Inflammatory macrophage (primary cell): Measurements from ENCODE around the gene EFHD2.
"Not testable (repeated sequence)": the region's sequence is repeated elsewhere in the genome, so short reads cannot be mapped to it uniquely, and the experiment has no call there.

Experiments
- DNase-seq, 2 donors: peaks; one replicate each; pipeline ENCODE4 v3.0.0-alpha.2; 2020 to 2022
- total RNA-seq, 18 experiments: gene quantifications; one replicate each; lab custom pipeline; 2026; ENCODE audit warnings: mixed read lengths in 6 of 18, inconsistent platforms in 2 of 18; lab: John Stamatoyannopoulos, UW

Gene EFHD2
- 102 to 327 (median 188) reads per million in 18 experiments for total RNA-seq

DNA sequence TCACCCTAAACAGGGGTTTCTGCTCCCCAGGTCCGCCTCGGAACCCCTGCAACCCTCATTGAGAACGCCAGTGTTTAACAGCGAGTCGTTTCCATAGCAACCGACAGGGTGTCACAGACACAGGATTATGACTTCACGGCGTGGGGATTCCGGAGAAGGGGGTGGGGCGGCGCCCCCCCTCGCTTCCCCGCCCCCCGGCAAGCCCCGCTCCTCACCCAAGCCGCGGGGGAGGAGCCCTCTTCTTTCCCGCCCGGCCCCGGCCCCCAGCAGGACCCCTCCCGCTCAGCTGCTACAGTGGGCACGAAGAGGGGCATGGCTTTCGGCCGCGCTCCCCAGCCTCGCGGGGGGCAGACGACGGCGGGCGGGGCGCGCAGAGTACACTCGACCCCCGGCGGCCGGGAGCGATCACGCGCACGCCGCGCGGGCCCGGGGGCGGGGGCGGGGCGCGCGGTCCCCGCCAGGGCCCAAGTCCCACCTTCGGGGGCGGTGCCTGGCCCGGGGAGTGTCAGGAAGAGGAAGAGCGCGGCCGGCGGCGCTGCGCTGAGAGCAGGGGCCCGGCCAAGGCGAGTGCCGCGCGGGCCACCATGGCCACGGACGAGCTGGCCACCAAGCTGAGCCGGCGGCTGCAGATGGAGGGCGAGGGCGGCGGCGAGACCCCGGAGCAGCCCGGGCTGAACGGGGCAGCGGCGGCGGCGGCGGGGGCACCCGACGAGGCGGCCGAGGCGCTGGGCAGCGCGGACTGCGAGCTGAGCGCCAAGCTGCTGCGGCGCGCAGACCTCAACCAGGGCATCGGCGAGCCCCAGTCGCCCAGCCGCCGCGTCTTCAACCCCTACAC is at the start of gene EFHD2:
Gene EFHD2, plus strand, starts transcription at position 501 of the 835 bp plus-strand sequence. Its CDS starts 84 bp downstream, at position 585.
- DNase-seq: peak; percentile 76 to 92

GRCh38 chr1:15360700-15361099 is 49.0 kb upstream of the EFHD2 start:
- DNase-seq: no peak

- DNase-seq: no peak
These were observed 47.5 kb upstream of the EFHD2 start for GRCh38 chr1:15362096-15362736.

DNA sequence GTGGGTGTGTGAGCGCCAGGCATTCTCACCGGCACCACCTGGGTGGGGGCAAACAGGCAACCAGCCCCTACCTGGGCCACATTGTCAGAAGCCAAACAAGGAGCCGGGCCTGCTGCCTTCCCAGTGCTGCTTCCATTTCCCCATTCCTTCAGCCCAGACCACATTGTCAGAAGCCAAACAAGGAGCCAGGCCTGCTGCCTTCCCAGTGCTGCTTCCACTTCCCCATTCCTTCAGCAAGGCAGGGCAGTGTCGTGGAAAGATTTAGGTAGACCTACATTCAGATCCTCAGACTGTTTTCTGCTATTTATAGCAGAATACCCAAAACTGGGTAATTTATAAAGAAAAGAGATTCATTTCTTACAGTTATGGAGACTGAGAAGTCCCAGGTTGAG is 47.0 kb upstream of the EFHD2 start:
- peak; percentile 8 to 34 for DNase-seq

GRCh38 chr1:15364740-15365139 is 44.9 kb upstream of the EFHD2 start:
- DNase-seq: no peak

- no peak for DNase-seq
These were observed 40.8 kb upstream of the EFHD2 start for GRCh38 chr1:15368888-15369287.

- DNase-seq: no peak
These were observed 39.4 kb upstream of the EFHD2 start for GRCh38 chr1:15370268-15370667.

- no peak for DNase-seq
These were observed 38.7 kb upstream of the EFHD2 start for GRCh38 chr1:15370781-15371520.

GRCh38 chr1:15371610-15372545 is 37.8 kb upstream of the EFHD2 start:
- no peak for DNase-seq

DNA sequence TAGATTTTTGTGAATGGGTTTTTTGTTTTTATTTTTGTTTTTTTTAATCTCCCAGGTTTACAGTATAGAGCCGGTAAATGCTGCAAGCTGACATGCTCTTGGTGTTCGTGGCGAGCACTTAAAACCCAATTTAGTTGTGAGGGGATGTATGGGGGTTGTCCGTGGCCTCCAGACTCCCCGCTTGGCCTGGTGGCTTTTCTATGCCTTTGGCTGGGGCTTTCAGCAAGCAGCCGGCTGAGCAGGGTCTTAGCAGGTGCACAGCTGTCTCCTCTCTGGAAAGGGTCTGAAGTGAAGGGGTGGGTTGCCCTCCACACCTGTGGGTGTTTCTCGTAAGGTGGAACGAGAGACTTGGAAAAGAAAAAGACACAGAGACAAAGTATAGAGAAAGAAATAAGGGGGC is 31.0 kb upstream of the EFHD2 start:
- no peak for DNase-seq

GRCh38 chr1:15379151-15379550 is 30.5 kb upstream of the EFHD2 start:
- DNase-seq: not testable (repeated sequence)

GRCh38 chr1:15380601-15381508 is 28.8 kb upstream of the EFHD2 start:
- no peak for DNase-seq

- DNase-seq: no peak
These were observed 27.9 kb upstream of the EFHD2 start for GRCh38 chr1:15381805-15382204.

DNA sequence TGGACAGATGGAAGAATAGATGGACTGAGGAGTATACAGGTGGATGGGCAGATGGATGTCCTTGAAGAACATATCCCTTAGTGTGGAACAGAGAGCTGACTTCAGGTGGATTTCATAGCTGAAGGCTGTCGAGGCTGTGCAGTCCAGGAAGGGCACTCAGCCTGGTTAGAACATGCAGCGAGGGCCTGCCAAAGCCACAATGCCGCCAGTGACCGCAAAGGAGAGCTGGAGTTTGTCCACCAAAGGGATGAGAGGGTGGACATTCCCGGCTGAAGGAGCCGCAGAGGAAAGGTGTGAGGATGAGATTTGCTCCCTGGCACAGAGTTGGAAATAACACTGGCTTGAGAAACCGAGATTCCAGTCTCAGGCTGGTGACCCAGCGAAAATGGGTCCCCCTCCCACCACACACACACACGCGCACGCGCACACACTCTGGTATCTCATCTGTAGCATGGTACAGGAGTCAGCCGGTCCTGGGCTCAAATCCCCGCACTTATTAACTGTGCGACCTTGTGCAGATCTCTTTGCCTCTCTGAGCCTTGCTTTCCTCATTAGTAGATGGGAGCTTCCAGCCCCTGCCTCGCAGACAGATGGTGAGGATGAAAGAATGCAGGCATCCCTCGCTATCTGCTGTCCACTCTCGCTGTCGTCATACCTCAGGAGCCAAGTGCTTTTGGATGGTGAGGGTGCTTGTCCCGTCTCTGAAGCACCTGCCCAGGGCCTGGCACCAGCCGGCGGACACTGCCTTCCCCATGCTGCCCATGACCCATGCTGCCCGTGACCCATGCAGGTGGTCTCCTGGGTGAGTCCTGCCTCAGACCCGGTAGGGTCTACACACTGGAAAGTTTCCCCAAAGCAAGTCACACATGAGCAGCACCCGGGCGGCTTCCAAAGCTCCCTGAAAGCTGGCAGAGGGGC is 26.8 kb upstream of the EFHD2 start:
- no peak for DNase-seq

DNA sequence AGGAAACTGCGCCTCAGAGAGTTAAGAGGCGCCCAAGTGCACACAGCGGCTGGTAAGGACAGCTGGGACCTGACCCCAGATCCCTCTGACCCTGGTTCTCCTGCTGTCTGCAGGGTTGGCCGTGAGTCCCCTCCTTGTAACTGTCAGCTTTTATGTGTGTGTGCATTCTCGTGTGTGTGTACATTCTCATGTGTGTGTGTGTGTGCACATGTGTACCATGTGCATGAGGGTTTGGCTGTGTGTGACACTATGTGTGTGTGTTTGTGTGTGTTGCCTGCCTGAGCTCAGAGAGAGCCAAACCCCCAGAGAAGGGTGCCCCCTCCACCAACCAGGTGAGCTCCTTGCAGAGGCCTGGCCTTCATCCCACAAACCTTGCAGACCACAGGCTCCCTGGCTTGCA is 25.9 kb upstream of the EFHD2 start:
- DNase-seq: no peak

- DNase-seq: peak in 1 of 2 donors; percentile 11
These were observed 25.3 kb upstream of the EFHD2 start for GRCh38 chr1:15384301-15384901.

DNA sequence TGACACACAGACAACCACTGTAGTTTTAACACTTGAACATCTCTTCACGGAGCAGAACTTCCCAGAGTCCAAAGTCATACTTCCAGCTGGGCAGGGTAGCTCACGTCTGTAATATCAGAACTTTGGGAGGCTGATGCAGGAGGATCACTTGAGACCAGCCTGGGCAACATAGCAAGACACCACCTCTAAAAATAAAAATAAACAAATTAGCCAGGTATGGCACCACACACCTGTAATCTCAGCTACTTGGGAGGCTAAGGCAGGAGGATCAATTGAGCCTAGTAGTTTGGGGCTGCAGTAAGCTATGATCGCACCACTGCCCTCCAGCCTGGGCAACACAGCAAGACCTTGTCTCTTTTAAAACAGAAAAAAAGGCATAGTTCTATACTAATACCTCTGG is 24.3 kb upstream of the EFHD2 start:
- no peak for DNase-seq

DNA sequence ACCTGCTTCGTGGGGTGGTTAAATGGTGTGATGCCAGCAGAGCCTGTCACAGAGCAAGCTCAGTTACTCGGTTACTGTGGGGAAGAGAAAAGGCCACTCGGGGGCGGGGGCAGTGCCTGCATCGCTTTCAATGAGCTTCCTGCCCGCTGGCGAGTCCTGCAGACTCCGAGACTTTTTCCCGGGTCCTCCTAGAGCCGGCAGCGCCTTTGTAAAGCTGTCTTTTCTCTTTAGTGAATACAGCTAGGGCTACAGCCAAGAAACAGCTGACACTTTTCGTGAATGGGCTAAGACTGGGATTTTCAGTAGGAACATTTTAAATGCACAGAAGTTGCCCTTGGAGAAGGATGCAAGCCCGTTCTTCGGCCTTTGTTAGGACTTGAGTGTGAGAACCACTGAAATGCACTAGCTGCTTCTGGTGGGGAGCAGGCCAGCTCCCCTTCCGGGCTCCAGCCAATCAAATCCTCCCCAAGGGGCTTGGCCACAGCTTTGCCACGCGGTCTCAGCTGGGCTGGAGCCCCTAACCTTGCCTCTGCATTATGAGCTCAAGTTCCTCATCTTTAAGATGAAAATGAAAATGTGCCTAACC is 23.4 kb upstream of the EFHD2 start:
- DNase-seq: peak in 1 of 2 donors; percentile 37
